Endometrial microvascular endothelial cells (primary cell): ENCODE results near the gene HINT2. TPM values are rescaled to one million over a fixed set of nuclear protein-coding genes. Genes with fewer than 3 reads are reported as not detected.

Experiments
- in situ Hi-C: cut with HindIII; loops from 2 replicates; pipeline ENCODE4 v1.10.0; 2017; ENCODE audit warnings: low sequenced_read_pairs, low pct_unique_long_range_greater_than_20kb; ENCODE audit errors: inconsistent ontology term
- total RNA-seq: library from RNA; depleted of rRNA; stranded (reverse); fragments of >200 nt; gene quantifications from one replicate; pipeline ENCODE4 v1.2.3, GENCODE V29; 2015; ENCODE audit errors: inconsistent ontology term

HINT2 gene
- total RNA-seq = 53.3 TPM

DNA sequence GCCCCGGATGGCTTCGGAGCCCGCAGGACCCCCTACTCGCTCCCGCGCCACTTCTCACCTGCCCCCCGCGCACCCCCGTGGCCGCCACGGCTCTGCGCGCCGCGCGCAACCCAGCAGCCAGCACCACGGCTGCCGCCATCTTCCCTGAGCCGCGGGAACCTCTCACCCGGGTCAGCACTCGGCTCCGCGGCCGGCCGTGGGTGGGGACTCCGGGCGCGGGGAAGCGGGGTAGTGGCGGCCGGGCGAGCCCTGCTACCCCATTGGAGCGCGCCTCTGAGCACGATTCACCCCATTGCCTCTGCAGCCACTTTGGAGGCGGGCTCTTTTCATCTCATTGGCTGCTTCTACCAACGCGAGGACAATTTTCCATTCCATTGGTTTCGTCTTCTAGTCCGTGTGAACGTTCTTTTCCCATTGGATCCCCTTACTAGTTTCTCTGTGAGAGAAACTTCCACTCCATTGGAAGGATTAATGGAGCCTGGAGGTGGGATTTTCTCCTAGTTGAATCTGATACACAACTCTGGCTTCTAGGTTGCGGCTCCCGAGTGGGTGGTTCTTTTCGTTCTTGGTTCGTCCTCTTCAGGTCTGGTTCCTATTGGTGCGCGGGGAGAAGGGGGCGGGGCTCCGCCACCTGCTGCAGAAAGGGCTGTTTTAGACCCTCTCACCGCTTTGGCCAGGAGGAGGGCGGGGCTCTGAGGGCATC lies at the start of gene HINT2:
TSS of gene HINT2 (minus strand) at position 202 of the 703 bp plus-strand sequence. CDS start at position 139, 63 bp downstream.
- in situ Hi-C loops = loop anchor here (10.0 kb wide), 1 partner anchor 50 kb away; no protein-coding TSS in a partner anchor

DNA sequence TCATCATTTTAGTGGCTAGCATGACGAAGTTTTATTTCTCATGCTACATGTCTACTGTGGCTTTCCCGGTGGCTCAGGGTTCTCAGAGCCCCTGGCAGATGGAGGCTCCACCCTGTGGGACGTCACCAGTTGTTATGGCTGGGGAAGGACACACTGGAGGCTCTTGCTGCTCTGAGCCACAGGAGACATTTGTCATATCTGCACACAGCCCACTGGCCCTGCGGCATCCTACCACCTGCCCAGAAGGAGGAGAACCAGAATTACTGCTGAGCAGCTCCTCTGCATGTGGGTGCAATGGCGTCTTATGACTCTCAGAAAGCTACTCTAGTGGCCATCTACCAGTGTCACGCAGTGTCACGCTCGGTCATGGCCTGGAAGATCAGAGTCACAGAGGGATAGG lies 48.7 kb upstream of the HINT2 start:
- in situ Hi-C loops = loop anchor here (10.0 kb wide), 1 partner anchor 49 kb away; the partner anchor contains the start of genes HINT2 and SPAG8

- in situ Hi-C loops = loop anchor here (10.0 kb wide), 1 partner anchor 48 kb away; the partner anchor contains the start of genes HINT2 and SPAG8
Measured at GRCh38 chr9:35862328-35862727, 47.5 kb upstream of the HINT2 start.

GRCh38 chr9:35861161-35861897 lies 46.5 kb upstream of the HINT2 start:
- in situ Hi-C loops = loop anchor here (10.0 kb wide), 1 partner anchor 47 kb away; the partner anchor contains the start of genes HINT2 and SPAG8

DNA sequence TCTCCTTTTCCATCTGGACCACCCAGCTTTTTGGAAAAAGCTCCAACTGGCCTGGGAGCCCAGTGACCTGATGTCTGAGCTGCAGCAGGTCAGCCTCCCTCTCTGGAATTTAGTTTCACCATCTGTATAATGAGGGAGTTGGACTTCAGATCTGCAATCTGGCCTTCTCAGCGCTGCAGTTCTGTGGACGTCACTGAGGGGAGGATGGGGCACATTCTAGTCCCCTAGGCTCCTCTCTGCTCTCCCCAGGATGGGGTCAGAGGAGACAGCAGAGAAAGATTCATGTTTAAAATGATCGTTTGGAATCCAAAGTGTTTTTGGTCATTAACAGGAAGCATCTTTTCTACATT lies 45.1 kb upstream of the HINT2 start:
- in situ Hi-C loops = loop anchor here (10.0 kb wide), 1 partner anchor 45 kb away; the partner anchor contains the start of genes HINT2 and SPAG8

- in situ Hi-C loops = no loop called here
Measured at GRCh38 chr9:35859310-35859989, 44.6 kb upstream of the HINT2 start.

- in situ Hi-C loops = no loop called here
Measured at GRCh38 chr9:35858458-35858857, 43.6 kb upstream of the HINT2 start.

DNA sequence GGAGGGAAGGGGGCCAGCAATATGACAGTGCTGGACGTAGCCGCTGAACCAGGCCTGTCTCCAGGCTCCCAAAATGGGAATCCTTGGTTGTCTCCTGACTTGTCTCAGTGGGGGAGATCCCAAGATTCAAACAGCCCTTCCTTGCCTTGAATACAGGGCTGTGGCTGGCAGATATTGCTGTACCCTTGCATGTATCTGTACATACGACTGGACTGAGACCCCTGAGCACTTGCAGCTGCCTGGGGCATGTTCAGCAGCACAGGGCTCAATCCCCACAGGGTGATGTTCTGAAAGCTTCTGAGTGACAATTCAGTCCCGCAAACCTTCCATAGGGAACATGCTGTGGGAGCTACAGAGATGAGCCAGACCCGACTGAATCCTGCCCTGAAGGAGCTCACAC lies 42.0 kb upstream of the HINT2 start:
- in situ Hi-C loops = no loop called here

DNA sequence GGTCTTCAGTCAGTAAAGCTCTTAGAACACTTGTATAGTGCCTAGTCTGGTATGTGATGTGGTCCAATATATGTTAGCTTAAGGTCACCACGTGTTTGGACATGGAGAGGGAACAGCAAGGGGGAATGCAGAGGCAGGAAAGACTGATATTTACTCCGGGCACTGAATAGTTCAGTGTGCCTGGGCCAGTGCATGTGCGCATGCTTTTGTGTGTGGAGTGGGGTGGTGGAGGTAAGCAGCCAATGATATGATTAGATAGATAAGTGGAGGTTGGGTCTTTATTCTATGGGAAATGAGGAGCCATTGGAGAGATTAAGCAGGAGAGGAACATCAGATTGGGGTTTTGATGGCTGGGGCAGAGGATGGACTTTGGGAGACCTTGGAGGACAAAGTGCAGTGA lies 41.4 kb upstream of the HINT2 start:
- in situ Hi-C loops = no loop called here

GRCh38 chr9:35854091-35854762 lies 39.4 kb upstream of the HINT2 start:
- in situ Hi-C loops = no loop called here

GRCh38 chr9:35852876-35853865 lies 38.3 kb upstream of the HINT2 start:
- in situ Hi-C loops = no loop called here

DNA sequence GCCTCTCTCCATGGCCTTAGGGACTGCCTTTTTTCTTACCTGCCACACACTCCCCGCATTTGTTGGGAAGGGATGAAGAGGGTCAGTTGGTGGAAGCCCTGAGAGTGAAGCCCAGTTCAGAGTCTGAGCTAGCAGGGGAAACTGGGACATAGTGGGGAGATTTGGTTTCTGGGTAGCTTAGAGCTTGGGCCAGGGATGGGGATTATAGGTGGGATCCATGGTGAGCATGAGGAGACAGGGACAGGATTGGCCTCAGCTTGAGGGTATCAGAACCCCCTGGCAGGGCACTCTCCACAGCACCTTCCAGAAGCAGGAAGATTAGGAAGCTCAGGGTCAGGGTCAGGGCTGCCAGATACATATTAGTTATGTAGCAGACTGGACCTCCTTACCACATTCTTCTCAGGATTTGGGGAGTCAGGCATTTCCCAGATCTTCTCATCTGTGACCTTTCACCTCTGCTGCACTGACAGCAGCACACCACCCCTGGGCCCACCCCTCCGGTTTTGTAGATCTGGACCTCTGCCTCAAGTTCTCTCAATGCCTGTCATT lies 37.5 kb upstream of the HINT2 start:
- in situ Hi-C loops = no loop called here

DNA sequence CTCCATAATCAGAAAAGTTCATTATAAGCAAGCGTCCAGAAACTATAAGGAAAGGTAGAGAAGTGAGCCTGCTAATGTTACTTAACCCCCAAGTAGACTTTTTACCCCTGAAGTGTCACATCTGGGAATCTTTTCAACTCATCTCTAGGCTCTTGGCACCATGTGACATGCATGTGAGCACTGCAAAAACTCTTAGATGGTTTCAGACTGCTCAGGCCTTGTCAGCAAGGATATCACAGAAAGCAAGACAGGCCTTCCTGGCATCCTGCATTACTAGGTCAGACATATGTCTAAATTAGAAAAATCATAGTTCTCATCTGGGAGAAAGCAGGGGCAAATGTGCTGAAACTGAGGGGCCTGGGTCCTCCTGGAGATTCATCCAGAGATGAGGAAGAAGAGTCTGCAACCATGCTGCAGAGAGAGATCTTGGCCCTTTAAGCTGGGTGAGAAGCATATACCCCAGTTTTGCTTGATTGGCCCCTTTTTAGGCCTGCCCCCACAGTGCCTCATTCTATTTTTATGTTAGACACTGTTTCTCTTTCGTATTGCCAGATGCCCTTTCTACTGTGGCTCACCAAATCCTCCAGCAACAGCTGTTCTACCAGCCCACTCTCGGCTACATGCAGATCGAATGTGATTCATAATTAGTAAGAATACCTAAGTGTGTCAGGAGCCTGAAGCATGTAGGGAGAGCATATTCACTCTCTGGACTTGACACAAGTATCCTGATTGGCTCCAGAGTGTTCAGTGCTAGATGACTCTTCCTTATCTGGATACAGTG lies 33.1 kb upstream of the HINT2 start:
- in situ Hi-C loops = no loop called here

DNA sequence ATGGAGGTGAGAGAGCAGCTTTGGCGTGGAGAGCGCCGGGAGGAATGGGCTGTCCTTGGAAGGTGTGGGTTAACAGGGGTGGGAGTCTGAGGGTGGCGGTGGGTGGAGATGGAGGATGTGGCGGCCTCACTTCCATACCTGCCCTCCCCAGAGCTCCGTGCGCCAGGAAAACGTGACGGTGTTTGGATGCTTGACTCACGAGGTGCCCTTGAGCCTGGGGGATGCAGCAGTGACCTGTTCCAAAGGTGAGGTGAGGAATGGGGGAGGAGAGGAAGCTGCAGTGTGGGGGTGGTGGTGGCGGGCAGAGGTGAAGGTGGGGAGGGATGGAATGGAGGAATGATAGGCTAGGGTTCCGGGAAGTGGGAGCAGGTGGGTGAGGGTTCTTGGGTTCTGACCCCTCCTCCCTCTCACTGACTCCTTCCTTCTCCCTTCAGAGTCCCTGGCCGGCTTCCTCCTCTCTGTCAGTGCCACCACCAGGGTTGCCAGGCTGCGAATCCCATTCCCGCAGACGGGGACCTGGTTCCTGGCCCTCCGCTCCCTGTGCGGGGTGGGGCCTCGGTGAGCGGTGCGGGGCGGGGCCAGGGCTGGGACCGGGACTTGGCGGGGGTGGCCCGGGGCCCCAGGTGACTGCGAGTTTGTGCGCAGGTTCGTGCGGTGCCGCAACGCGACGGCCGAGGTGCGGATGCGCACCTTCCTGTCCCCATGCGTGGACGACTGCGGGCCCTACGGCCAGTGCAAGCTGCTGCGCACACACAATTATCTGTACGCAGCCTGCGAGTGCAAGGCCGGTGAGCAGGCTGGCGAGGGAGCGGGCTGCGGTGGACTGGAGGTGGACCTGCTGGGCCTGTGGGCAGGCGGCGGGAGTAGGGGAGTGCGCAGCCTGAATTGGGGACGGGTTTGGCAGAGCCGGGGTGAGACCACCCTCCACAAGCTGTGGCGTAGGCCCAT lies 31.3 kb upstream of the HINT2 start:
- in situ Hi-C loops = no loop called here

DNA sequence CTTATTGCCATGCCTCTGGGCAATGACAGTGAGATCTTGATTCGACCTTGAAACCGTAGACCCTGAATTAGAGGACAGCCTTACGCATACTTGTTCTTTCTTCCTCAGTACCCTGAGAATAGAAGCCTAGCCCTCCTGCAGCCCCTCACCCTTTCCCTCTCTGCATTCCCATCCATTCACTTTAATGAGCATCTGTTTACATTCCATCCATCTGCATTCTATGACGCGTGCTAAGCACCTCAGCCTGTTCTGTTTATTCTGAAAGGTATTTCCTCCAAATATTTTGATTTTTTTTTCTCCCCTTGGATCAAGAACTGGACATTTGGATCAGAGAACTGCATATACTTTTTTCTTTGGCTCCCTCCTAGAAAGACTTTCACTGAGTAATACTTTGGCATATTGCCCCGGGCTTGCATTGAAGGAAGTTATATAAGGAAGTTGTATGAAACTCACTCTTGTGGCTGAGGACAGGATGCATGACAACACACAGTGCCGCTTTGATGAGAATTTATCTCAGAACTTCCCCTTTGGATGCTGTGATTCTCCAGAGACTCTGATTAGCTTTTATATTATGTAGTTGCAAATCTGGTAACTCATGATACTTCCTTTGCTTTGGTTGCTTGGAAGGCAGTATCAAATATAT lies 29.9 kb upstream of the HINT2 start:
- in situ Hi-C loops = no loop called here
